NCI-H82 treated with DMSO at 0.1 percent for 48 hours (cell line): ENCODE data around the gene NAT16.
A peak's percentile ranks its signal among the peaks of the same experiment; 100 is the strongest.
"Not testable (repeated sequence)": the region's sequence is repeated elsewhere in the genome, so short reads cannot be mapped to it uniquely, and the experiment has no call there.

Source experiments
- DNase-seq: peaks from one replicate; lab custom pipeline; 2025; ENCODE audit not compliant: unreplicated experiment; lab: John Stamatoyannopoulos, UW

Gene NAT16

DNA sequence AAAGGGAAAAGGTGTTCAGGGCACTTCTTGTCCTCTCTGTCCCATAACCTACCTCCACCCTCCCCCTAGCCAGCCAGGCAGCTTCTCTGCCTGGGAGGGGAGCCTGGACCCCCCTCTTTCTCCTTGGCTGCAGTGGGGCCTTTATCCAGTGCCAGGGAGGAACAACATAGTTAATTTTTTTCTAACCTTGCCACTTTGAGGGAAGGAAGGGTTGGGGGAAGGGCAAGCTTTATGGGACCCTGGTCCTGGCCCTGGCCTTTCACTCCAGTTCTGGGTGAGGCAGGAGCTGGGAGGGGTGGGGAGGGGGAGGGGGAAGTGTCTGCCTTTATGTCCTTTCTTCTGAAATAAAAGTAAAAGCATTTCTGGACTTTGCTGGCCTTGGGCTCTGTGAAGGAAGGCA, 19.2 kb downstream of the NAT16 start:
- DNase-seq, result no peak

DNA sequence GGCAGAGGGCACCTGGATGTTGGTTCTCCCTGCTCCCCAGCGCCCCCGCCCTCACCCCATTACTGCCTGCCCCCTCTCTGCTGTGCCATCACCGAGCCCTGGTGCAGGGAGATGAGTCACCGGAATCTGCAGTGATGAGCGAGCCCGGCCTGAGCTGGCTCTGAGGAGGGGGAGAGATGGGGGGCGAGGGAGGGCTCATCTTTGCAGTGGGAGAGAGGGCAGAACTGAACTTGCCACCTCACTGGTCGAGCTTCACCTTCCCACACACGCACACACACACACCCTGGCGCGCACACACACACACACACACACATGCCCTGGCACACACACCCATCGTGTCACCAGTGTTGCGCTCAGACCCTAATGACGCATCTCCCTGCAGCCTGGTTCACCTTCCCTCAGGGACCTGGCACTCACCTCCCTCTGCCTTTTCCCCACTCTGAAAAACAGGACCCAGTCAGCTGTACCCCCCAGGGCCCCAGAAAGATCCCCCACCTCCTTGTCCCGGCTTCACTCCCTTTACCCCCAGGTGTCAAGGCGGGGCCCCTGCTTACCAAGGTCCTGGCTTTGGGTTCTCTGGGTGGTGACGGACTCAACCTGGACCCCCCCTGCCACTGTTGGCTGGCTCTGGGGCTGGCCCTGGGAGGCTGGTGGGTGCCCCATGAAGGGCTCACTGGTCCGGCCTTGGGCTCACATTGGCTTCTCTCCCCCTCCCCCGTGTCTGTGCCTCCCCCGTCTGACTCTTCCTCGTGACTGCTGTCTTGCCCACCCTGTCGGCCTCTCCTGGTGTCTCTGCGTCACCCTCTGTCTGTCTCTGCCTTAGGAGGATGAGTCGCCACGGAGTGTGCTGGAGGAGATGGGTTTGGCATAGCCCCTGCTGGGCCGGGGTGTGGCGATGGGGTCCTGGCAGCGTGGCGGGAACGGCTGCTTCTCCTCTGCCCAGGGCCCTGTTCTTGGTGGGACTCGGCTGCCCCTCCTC, 20.1 kb downstream of the NAT16 start:
- no peak for DNase-seq

DNA sequence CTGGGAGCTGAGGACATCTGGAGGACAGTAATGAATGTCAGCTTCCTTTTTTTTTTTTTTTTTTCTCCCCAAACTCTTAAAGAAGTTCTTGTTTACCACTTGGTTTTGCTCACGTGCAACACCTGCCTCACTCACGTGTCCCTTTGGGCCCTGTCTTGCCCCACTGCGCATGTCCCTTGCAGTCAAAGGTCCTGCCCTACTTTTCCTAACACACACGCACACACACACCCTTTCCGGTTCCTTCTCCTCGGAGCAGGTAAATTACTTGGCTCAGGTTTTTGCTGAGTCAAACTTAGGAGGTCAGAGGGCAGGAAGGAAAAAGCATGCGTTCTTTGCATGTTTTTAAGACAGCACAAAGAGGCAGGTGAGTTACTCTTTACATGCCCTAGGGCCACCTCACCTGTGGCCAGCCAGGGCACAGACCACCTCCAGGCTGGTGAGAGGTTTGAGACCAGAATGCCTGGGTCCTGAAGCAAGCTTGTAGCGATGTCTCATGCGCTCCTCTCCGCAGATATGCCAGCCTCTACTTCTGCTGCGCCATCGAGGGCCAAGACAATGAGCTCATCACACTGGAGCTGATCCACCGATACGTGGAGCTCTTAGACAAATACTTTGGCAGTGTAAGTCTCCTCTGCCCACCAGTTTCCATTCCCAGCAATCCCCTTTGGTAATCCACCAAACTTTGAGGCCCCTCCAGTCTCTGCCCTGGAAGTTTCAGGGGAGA, 23.1 kb downstream of the NAT16 start:
- no peak for DNase-seq

DNA sequence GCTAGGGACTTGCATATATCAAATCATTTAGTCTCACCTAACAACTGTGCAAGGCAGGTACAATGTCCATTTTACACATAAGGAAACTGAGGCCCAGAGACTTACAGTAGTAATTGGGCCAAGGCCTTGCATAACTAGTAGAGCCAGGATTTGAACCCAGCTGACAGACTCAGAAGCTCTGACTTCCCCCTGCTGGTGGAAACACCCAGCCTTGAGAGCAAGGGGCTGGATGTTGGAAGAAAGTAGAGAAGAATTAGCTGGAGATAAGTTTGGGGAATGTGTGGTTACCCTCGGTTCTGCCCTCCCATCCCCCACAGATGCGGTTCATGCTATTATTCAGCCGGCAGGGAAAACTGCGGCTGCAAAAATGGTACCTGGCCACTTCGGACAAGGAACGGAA, 23.8 kb downstream of the NAT16 start:
- no peak for DNase-seq

DNA sequence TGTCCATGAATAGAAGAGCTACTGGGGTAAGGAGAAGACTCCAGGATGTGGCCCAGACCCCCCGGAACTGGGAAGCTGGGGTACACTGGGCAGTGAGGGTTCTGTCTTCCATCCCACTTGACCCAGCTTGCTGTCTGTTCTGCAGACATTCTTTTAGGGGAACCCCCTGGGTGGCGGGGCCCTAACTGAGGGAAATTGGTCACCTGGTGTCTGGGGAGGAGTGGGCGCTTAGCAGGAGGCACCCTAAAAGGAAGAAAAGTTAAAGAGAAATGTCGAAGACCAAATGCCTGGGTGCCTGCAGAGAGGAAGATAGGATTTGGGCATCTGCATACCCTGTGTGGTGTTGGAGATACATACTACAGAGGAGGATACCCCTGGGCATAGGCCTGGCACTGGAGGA, 24.8 kb downstream of the NAT16 start:
- no peak for DNase-seq

DNA sequence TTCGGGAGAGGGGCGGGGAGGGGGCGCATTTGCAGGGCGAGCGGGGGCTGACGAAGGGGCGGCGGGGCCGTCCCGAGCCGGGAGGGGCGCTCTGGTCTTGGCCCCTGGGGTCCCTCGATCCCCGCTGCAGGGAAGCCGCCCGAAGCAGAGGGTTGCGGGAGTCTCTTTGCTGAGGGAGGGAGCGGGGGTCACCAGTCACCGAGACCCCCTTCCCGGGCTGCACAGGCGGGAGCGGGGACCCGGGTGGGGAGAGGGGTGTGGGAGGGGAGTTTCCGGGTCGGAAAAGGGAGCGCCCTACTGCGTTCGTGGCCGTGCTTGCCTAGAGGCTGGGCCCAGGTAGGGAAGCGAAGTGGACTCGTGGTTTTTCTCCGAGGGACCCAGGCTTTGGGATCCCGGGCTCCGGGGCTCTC, 25.4 kb downstream of the NAT16 start:
- DNase-seq, result no peak

DNA sequence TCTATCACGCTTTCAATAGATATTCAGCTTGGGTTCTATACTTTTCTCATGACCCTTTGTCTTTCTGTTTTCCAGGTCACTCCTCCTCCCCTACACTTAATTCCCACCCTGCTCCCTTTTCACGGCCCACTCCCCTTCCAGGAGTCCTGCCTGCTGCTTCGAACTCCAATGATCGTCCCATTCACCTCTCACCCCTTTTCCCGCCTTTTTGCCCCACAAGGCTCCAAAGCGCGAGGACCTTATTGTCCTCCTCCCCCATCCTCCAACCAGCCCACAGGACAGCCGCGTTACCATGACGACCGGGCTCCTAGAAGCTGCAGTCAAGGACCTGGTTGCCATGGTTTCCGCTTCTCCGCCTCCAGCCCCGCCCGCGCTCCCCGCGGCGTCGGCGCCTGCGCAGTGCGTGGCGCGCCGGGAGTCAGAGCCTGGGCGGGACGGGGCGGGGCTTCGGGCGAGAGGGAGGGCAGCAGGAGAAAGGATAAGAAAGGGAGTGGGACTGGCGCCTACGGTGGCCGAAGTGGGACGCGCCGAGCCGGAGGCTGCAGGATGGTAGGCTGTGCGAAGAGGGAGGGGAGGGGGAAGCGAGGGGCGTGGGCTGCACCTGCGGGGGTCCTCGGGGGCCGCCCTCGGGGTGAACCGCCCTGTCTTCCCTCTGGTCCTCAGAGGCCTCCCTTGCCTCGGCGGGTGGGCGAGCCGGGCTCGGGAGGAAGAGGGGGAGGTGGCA, 26.0 kb downstream of the NAT16 start, which contains the start of gene AP1S1:
Gene AP1S1 (plus strand): TSS at position 508 of the 724 bp plus-strand sequence. CDS start 39 bp downstream, at position 547.
- DNase-seq, result peak; percentile 88

DNA sequence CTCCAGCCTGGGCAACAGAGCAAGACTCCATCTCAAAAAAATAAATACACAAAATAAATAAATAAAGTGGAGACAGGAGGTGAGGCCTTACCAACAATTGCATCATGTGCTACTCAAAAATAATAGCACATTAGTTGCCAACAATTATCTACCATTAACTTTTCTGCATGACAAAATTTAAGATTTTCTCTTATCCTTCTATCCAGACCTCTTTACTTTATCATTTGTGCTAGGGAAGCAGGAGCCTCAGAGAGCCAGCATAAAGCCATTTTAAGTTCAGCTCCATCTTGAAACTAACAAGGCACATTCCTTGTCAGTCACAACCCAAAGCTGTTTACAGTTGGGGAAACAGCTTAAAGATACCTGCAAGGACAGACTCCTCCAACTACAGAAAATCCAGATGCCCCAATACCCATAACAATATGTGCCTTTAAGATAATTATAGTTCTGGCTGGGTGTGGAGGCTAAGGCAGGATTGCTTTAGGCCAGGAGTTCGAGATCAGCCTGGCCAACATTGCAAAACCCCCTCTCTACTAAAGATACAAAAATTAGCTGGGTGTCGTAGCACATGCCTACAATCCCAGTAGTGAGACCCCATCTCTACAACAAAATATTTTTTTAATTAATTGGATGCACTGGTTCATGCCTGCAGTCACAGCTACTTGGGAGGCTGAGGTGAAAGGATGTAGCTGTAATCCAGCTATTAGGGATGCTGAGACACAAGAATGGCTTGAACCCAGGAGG, 28.0 kb downstream of the NAT16 start:
- no peak for DNase-seq

DNA sequence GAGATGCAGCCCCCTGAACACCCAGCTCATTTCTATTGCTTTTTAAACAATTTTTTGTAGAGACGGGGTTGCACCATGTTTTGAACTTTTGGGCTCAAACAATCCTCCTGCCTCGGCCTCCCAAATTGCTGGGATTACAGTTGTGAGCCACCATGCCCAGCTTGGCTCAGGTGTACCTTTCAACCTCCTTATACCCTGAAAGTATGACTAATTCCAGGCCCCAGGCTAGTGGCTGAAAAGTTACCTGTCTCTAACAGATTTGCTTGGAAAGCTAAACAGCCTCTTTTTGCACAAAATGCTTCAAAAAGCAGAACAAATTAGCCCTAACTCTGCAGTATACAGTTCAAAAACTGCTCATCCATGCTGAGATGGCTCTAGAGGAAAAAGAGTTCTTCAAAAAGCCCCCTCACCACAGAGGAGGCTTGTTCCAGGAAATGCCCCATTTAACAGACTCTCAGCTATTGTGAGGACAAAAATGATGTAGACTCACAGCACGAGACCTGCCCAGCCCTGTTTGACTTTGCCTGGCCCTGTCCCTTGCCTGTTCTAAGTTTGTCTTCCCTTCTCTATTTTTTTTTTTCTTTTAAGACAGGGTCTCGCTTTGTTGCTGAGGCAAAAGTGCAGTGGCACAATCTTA, 39.2 kb downstream of the NAT16 start:
- no peak for DNase-seq

DNA sequence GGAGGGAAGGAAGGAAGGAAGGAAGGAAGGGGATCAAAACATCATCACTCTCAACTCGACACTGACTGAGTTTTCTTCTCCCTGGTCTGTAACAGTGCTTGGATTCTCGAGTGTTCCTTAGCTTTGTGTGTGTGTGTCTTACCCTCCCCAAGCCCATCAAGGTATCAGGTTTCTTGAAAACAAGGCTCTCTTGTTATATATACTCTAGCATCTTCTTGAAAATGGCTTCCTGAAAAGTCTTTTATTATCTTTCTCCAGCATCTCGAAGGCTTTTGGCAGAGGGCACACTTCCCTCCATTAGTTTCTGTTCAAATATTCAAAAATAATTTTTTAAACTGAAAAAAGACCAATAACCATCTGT, 39.8 kb downstream of the NAT16 start:
- no peak for DNase-seq

DNA sequence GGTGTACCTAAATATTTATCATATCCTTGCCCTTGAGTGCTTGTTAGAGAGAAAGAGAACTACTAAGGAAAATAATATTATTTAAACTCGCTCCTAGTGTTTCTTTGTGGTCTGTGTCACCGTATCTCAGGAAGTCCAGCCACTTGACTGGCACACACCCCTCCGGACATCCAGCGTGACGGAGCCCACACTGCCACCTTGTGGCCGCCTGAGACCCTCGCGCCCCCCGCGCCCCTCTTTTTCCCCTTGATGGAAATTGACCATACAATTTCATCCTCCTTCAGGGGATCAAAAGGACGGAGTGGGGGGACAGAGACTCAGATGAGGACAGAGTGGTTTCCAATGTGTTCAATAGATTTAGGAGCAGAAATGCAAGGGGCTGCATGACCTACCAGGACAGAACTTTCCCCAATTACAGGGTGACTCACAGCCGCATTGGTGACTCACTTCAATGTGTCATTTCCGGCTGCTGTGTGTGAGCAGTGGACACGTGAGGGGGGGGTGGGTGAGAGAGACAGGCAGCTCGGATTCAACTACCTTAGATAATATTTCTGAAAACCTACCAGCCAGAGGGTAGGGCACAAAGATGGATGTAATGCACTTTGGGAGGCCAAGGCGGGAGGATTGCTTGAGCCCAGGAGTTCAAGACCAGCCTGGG, 41.8 kb downstream of the NAT16 start:
- DNase-seq, result no peak

DNA sequence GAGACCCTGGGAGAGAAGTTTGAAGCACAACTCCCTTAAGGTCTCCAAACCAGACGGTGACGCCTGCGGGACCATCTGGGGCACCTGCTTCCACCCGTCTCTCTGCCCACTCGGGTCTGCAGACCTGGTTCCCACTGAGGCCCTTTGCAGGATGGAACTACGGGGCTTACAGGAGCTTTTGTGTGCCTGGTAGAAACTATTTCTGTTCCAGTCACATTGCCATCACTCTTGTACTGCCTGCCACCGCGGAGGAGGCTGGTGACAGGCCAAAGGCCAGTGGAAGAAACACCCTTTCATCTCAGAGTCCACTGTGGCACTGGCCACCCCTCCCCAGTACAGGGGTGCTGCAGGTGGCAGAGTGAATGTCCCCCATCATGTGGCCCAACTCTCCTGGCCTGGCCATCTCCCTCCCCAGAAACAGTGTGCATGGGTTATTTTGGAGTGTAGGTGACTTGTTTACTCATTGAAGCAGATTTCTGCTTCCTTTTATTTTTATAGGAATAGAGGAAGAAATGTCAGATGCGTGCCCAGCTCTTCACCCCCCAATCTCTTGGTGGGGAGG, 42.4 kb downstream of the NAT16 start:
- DNase-seq, result no peak

DNA sequence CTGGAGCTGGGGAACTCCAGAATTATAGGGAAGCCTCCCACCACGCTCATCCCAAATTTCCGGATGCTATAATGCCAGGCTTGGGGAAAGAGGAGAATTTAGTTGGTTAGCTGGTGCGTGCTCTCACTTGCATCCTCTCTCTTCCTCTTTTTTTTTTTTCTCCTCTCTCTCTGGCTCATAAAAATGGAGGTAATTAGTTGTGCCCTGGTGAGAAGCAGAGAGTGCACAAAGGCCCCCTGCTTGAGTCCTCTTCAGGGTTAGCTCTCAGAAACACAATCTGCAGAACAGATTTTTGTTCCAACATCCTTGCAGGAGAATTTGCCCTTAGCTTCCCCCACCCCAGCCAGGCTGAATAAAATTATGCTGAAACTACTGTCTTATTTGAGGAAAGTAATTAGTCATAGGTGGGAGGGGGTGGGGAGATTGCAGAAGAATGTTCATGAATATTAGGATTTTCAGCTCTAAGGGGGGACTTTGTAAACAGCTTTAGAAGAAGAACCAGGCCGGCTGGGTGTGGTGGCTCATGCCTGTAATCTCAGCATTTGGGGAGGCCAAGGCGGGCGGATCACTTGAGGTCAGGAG, 45.6 kb downstream of the NAT16 start:
- no peak for DNase-seq

DNA sequence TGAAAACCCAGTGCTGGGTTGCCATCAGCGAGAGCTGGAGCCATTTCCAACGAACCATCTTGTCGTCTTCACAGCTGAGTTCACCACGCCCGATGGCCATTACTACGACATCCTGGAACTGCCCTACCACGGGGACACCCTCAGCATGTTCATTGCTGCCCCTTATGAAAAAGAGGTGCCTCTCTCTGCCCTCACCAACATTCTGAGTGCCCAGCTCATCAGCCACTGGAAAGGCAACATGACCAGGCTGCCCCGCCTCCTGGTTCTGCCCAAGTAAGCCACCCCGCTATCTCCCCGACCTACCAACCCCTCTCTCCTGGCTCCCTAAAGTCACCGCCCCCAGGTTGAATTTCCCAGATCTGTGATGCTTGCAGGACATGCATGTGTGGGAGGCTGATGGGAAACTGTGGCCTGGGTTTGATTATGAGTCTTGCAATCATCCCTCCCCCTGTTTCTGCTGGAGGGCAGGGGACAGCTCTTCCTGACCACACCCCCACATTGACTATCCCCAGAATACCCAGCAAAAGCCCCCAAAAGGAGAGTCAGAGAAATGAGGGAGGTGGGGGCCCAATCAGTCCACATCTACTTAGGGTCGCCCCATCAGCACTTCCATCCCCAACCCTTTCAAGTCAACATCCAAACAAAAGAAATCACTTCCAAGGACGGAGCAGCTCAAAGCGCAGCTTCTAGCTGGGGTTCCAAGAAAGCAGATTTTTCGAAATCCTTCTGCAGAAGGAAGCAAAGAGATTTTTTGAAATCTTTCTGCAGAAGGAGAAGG, 46.3 kb downstream of the NAT16 start:
- DNase-seq, result no peak

DNA sequence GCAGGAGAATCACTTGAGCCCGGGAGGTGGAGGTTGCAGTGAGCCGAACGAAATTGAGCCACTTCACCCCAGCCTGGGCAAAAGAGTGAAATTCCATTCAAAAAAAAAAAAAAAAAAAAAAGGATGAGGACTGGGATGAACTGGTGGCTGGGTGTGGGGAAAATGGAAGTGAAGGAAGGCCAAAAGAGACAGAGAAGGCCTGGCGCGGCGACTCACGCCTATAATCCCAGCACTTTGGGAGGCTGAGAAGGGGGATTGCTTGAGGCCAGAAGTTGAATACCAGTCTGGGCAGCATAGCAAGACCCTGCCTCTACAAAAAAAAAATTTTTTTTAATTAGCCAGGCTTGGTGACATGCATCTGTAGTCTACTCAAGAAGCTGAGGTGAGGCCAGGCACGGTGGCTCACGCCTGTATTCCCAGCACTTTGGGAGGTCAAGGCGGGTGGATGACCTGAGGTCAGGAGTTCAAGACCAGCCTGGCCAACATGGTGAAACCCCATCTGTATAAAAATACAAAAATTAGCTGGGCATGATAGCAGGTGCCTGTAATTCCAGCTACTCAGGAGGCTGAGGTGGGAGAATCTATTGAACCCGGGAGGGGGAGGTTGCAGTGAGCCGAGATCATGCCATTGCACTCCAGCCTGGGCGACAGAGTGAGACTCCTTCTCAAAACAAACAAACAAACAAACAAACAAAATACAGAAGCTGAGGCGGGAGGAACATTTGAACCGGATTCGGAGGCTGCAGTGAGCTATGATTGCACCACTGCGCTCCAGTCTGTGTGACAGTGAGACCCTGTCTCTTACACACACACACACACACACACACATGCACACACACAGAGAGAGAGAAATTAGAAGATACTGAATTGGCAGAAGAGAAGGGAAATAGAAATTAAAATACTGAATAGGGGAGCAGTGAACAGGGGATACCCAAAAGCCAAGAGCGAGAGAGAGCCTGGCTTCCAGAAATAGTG, 47.2 kb downstream of the NAT16 start:
- not testable (repeated sequence) for DNase-seq

DNA sequence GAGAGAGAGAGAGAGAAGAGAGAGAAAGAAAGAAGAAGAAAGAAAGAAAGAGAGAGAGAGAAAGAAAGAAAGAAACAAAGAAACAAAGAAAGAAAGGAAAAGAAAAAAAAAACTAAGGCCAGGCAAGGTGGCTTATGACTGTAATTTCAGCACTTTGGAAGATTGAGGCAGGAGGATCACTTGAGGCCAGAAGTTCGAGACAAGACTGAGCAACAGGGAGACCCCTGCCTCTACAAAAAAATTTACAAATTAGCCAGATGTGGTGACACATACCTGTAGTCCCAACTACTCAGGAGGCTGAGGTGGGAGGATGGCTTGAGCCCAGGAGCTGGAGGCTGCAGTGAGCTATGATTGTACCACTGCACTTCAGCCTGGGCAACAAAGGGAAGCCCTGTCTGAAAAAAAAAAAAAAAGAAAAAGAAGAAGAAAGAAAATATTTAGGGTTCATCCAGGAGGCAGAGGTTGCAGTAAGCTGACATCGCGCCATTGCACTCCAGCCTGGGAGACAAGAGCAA, 50.4 kb downstream of the NAT16 start:
- DNase-seq, result no peak
